NOMO-1 treated with DMSO at 0.1 percent for 48 hours (cell line): ENCODE measurements around the gene NLRC4.
"Not testable (repeated sequence)": the region's sequence is repeated elsewhere in the genome, so short reads cannot be mapped to it uniquely, and the experiment has no call there.

Experiments used
- DNase-seq: peaks from one replicate; lab custom pipeline; 2025; ENCODE audit not compliant: unreplicated experiment; lab: John Stamatoyannopoulos, UW

The NLRC4 gene

DNA sequence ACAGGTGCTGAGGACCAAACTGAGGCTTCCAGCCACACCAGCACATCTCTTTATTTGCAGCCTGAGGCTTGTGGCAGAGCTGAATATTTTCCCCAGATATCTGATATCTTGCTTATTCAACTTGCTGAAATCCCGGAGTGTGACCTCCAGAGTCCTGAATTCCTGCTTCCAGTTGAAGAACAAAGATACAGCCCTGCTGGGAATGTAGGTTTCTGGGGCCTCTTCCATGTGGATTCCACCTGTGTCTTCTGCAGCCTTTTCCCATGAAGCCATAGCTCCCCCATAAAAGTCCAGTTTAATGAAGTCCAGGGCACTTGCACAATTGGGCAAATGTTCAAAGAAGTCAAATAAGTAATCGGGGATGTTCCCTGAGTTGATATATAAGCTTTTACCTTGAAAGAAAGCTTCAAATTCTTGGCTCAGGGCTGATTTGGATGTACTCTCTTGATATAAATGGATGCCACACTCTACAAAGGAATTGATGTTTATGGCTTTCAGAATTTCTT lies 14.9 kb downstream of the NLRC4 start:
- DNase-seq, result no peak

DNA sequence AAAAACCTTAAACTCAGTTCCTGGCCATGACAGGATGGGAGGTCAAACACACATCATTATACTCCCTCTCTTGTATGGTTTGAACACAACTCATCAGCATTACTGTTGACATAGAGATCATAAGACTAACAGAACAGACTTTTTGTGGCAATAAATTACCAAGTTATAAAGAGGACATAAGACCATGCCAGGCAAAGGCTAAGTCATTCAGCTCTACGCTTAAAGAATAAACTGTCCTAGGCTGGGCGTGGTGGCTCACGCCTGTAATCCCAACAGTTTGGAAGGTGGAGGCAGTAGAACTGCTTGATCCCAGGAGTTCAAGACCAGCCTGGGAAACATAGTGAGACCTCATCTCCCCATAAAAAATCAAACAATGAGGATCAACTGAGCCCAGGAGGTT lies 16.4 kb downstream of the NLRC4 start:
- no peak for DNase-seq

- no peak for DNase-seq
These were observed 17.8 kb downstream of the NLRC4 start for GRCh38 chr2:32246911-32247310.

DNA sequence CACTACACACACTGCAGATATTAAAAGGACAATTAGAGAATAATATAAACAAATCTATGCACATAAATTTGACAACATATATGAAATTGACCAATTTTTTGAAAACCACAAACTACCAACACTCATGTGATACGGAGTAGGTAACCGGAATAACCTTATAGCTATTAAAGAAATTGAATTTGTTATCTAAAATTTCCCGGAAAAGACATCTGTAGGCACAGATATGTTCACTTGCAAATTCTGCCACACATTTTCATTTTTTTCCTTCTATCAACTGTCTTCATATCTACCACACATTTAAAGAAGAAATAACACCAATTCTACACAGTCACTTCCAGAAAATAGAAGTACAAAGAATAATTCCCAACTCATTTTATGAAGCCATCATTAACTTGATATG lies 22.4 kb downstream of the NLRC4 start:
- no peak for DNase-seq

DNA sequence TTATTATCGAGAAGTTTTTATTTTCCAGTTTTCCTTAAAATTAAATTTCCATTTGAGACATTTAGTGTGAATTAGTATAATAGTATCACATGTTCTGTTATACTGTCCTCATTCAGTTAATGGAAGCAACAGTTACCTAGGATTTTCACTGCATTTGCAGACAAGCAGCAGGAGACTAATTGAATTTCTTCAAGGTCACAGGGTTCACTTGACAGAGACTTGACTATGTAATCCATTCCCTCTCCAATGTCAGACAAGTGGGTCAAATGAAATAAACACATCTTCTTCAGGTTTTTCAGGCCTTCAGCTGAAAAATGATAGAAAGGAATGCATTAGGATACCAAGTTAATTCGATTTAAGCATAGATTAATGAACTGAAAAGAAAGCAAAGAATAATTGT lies 26.7 kb downstream of the NLRC4 start:
- no peak for DNase-seq

DNA sequence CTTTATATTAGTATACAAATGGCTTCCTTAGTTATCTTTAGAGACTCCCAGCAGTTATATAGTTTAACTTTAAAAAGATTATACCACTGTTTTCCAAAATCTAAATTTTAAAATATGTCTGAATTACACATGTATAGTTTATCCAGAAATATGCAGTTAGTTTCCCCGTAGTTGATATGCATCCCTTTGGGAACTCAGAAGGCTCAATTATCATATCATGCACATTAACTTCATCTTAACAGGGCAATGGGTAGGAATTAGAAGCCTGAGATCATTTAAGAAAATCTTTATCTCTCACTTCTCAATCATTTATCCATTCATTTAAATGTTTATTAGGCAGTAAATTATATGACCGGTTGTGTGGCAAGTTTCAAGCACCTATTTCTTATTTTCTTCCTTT lies 27.2 kb downstream of the NLRC4 start:
- DNase-seq, result no peak

- DNase-seq, result no peak
These were observed 29.4 kb downstream of the NLRC4 start for GRCh38 chr2:32235315-32235714.

GRCh38 chr2:32231959-32232358 lies 32.7 kb downstream of the NLRC4 start:
- no peak for DNase-seq

GRCh38 chr2:32229635-32230034 lies 35.1 kb downstream of the NLRC4 start:
- no peak for DNase-seq

DNA sequence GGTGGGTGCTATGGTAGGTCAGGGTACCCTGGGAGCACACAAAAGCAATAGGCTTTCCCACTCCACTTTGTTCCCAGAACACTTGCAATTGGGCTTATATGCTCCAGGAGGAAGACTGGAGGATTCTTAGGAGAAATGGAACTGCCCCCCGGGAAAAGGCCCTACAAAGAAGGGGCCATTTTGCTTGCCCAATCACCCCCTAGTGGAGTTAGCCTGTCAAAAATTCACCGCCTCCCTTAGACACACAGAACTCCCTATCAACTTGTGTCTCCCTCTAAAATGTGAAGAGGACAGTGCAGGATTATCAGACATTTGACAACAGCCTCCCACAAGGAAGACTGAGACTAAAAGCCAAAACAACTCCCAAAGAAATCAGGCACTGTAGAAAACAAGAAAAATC lies 36.5 kb downstream of the NLRC4 start:
- DNase-seq, result no peak

GRCh38 chr2:32227492-32227891 lies 37.2 kb downstream of the NLRC4 start:
- no peak for DNase-seq

GRCh38 chr2:32222966-32223365 lies 41.7 kb downstream of the NLRC4 start:
- DNase-seq, result peak; percentile 0

- no peak for DNase-seq
These were observed 44.2 kb downstream of the NLRC4 start for GRCh38 chr2:32220445-32220844.

DNA sequence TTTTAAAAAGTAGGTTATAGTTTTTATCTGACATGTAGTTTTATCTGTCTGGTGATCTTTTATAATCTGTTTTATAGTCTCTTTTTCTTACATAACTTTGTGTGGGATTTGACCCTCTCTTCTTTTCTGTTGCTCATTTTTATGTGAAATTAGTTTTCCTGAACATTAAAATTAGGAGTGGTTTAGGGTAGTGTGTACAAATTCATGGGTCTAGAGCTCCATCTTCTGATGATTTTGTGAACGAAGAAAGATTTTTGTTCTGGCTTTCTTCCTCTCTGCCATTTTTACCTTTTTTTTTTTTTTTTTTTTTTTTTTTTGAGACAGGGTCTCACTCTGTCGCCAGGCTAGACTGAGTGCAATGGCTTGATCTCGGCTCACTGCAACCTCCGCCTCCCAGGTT lies 52.4 kb downstream of the NLRC4 start:
- DNase-seq, result no peak

DNA sequence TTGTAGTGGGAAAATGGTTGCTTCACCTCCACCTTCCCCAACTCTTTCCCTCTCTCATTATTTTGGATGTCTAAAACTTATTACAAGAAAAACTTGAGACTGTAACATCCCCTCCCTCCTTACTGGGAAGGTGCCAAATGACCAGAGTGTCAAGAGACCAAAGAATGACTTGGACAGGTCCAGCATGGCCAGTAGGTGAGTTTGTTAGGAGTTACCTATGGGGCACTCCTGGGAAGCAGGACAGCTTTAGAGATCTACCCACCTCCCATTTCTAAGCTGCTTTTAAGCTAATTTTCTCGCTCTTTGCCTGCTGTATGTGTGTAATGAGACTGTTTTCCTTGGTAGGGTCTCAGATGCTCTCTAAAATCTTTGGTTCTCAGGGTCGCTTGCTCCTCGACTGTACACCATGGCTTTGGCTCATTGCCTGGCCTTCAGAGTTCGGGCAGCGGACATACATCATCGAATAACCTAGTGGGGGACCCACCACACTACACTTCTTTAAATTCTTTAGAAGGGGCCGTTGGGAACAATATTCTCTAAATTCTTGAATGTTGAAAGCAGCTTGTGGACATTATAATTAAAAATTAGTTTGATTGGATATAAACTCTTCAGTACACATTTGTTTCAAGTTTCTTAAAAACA lies 53.8 kb downstream of the NLRC4 start:
- no peak for DNase-seq

DNA sequence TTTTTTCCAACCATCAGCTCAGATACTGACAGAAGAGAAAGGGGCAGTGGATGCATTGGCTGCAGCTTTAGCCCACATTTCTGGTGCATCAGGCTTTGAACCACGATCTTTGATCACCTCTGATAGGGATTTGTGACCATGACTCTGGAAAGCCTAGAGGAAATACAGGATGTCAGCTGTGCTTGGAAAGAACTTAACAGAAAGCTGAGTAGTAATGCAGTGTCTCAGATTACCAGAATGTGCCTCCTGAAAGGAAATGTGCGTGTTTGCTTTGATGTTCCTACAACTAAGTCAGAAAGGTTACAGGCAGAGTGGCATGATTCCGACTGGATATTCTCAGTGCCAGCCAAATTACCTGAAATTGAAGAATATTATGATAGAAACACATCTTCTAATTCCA lies 61.3 kb downstream of the NLRC4 start:
- not testable (repeated sequence) for DNase-seq

DNA sequence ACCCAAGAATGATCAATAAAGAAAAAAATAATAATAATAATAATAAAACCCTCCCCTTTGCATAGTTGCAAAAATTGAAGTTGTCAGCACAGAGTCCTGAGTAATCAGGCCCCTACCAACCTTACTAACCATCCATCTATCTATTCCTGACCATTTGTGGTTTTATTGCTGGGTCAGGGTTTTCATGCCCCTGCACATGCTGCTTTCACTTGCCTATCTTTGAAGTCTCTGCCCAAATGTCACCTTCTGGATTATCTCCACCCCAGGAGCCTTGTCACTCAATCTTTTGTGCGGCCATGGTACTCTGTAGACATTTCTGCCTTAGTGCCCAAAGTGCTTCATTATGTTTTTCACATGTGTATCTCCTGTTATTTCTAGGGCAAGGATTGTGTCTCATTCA lies 63.9 kb downstream of the NLRC4 start:
- no peak for DNase-seq

DNA sequence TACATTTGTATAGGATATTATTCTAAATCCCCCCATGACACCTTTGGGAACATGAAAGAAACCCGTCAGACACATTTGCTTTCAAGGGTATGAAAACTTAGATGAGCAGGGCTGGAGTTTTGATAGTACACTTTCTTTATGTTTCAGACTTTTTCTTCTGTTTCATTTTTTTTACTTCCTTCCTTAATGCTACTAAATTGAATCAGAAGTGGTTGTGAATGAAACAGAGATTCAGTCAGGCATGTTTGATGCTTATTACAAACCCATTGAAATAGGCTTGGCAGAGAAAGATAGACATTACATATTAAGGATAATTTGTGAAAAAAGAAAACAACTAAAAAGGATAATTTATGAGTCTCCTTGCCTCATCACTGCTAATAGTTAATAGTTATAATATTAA lies 72.3 kb downstream of the NLRC4 start:
- DNase-seq, result no peak

DNA sequence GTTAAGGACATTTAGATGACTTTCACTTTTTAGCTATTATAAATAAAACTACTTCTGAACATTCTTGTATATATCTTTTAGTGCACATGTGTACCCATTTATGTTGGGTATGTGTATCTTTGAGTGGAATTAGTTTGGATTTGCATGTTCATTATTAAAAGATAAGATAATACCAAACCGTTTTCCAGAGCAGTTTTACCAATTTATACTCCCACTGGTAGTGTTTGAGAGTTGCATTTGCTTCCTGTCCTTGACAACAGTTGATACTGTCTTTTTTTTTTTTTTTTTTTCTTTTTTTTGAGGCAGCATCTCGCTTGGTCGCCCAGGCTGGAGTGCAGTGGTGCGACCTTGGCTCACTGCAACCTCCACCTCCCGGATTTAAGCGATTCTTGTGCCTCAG lies 75.7 kb downstream of the NLRC4 start:
- DNase-seq, result no peak

DNA sequence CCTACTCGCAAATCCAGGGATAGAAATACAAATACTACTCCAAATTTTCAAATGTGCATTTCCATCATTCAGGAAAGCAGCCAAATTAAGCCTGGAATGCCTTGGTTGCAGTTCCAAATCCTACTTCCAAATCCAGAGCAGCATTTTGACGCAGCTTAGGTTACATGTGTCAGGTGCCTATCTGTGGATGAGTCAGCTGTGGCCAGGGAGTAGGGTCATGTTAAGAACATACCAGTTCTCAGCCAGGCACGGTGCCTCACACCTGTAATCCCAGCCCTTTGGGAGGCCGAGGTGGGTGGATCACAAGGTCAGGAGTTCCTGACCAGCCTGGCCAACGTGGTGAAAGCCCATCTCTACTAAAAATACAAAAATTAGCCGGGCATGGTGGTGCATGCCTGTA lies 82.0 kb downstream of the NLRC4 start:
- DNase-seq, result no peak
